Ishikawa (cell line): Measurements from ENCODE around the gene SMTNL2.

Experiments
- CEBPB ChIP-seq: IDR thresholded peaks from 2 replicates; pipeline ENCODE4 v1.6.1; 2012
- CREB1 ChIP-seq: IDR thresholded peaks from 2 replicates; pipeline ENCODE4 v1.6.1; 2012; ENCODE audit warnings: low read depth
- EGR1 ChIP-seq: IDR thresholded peaks from 2 replicates; pipeline ENCODE4 v1.6.1; 2012
- EP300 ChIP-seq: IDR thresholded peaks from 2 replicates; pipeline ENCODE4 v1.6.1; 2012; ENCODE audit warnings: borderline replicate concordance
- FOXM1 ChIP-seq: IDR thresholded peaks from 2 replicates; pipeline ENCODE4 v1.6.1; 2012; ENCODE audit warnings: low read depth, borderline replicate concordance
- NFIC ChIP-seq: IDR thresholded peaks from 2 replicates; pipeline ENCODE4 v1.6.1; 2012
- RAD21 ChIP-seq: IDR thresholded peaks from 2 replicates; pipeline ENCODE4 v1.6.1; 2012; ENCODE audit warnings: low read depth
- TAF1 ChIP-seq: IDR thresholded peaks from 2 replicates; pipeline ENCODE4 v1.6.1; 2012; ENCODE audit warnings: low read depth, mild to moderate bottlenecking
- TCF12 ChIP-seq: IDR thresholded peaks from 2 replicates; pipeline ENCODE4 v1.6.1; 2012; ENCODE audit warnings: low read depth
- TEAD4 ChIP-seq: IDR thresholded peaks from 2 replicates; pipeline ENCODE4 v1.6.1; 2012
- YY1 ChIP-seq: IDR thresholded peaks from 2 replicates; pipeline ENCODE4 v1.6.1; 2012; ENCODE audit warnings: low read depth
- ZBTB7A ChIP-seq: IDR thresholded peaks from 2 replicates; pipeline ENCODE4 v1.6.1; 2012; ENCODE audit warnings: low read depth
- TF ChIP-seq, protein P1 (sequence below): IDR thresholded peaks from 2 replicates; pipeline ENCODE4 v1.6.1; 2012; ENCODE audit warnings: low read depth, mild to moderate bottlenecking
- TF ChIP-seq, protein P2 (sequence below): IDR thresholded peaks from 2 replicates; pipeline ENCODE4 v1.6.1; 2012
- TF ChIP-seq, protein P3 (sequence below): IDR thresholded peaks from 2 replicates; pipeline ENCODE4 v1.6.1; 2012

SMTNL2 gene

DNA sequence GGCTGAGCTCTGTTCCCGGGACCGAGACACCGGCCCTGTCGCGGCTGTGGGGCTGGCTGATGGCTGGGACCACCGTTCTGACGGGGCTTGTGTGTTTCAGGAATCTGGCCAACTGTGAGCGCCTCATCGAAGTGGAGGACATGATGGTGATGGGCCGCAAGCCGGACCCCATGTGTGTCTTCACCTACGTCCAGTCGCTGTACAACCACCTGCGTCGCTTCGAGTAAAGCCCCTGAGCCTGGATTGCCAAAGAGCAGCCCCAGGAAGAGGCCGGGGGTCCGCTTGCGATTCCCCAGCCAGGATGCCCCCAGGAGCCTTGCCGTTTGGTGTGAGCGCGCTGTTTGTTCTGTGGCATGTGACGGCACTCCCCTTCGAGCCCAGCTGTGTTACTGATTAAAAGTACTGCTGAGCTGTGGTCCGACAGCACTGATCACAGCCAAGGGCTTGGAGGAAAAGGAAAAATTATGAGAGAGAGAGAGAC, 23.0 kb downstream of the SMTNL2 start:
- no peak for TF ChIP-seq TCF12
- TF ChIP-seq, protein P1, sequence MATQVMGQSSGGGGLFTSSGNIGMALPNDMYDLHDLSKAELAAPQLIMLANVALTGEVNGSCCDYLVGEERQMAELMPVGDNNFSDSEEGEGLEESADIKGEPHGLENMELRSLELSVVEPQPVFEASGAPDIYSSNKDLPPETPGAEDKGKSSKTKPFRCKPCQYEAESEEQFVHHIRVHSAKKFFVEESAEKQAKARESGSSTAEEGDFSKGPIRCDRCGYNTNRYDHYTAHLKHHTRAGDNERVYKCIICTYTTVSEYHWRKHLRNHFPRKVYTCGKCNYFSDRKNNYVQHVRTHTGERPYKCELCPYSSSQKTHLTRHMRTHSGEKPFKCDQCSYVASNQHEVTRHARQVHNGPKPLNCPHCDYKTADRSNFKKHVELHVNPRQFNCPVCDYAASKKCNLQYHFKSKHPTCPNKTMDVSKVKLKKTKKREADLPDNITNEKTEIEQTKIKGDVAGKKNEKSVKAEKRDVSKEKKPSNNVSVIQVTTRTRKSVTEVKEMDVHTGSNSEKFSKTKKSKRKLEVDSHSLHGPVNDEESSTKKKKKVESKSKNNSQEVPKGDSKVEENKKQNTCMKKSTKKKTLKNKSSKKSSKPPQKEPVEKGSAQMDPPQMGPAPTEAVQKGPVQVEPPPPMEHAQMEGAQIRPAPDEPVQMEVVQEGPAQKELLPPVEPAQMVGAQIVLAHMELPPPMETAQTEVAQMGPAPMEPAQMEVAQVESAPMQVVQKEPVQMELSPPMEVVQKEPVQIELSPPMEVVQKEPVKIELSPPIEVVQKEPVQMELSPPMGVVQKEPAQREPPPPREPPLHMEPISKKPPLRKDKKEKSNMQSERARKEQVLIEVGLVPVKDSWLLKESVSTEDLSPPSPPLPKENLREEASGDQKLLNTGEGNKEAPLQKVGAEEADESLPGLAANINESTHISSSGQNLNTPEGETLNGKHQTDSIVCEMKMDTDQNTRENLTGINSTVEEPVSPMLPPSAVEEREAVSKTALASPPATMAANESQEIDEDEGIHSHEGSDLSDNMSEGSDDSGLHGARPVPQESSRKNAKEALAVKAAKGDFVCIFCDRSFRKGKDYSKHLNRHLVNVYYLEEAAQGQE = no peak
- TF ChIP-seq, protein P2, sequence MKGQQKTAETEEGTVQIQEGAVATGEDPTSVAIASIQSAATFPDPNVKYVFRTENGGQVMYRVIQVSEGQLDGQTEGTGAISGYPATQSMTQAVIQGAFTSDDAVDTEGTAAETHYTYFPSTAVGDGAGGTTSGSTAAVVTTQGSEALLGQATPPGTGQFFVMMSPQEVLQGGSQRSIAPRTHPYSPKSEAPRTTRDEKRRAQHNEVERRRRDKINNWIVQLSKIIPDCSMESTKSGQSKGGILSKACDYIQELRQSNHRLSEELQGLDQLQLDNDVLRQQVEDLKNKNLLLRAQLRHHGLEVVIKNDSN = no peak
- TF ChIP-seq TAF1 = no peak
- no peak for TF ChIP-seq CEBPB
- no peak for TF ChIP-seq RAD21

DNA sequence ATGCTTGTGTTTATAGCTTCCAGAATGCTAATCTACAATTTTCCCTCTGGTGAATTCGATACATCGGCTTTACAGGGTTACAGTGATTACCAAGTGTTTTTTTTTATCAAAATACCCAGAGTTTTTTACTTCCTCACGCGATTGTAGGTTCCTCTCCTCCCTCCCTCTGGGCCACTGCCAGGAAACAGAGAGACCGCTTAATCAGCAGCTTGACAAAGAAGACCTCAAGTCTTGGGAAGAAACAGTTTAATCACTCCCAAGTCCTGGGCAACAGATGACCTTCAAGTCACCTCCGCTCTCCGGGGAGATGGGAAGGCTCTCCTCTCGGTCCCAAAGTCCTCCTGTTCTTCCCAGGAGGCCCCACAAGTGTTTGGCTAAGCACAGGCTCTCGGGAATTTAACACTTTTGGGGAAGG, 23.5 kb downstream of the SMTNL2 start:
- TF ChIP-seq NFIC (no peak), TEAD4 (no peak), FOXM1 (no peak), ZBTB7A (no peak), TAF1 (no peak), RAD21 (no peak), EGR1 (no peak), YY1 (no peak), EP300 (no peak), CREB1 (no peak), CEBPB (no peak)
- TF ChIP-seq, protein P1 = no peak
- TF ChIP-seq, protein P3, sequence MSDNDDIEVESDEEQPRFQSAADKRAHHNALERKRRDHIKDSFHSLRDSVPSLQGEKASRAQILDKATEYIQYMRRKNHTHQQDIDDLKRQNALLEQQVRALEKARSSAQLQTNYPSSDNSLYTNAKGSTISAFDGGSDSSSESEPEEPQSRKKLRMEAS = no peak
- TF ChIP-seq, protein P2 = no peak

DNA sequence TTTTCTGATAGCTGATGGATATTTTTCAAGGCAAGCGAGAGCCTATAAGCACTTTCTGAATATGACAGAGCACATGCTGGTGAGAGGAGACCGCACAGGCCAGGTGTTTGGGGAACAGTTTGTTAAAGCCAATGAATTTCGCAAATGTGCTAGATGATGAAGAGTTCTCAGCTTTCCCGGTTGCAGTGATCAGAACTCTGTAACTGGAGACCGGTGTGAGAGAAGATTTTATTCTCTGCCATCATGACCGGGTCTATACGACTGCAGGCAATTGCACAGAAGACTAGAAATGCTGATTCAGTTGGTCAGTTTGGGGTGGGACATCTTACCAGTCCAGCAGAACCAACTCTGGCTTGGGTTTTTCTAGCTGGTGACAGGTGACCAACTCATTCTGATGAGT, 25.4 kb downstream of the SMTNL2 start:
- TF ChIP-seq RAD21 (no peak), EP300 (no peak), EGR1 (no peak), TAF1 (no peak), ZBTB7A (no peak), TEAD4 (no peak), TCF12 (no peak), NFIC (no peak), YY1 (no peak), CREB1 (no peak), CEBPB (no peak), FOXM1 (no peak)
- TF ChIP-seq, protein P3 = no peak
- TF ChIP-seq, protein P1 = no peak
- TF ChIP-seq, protein P2 = no peak

DNA sequence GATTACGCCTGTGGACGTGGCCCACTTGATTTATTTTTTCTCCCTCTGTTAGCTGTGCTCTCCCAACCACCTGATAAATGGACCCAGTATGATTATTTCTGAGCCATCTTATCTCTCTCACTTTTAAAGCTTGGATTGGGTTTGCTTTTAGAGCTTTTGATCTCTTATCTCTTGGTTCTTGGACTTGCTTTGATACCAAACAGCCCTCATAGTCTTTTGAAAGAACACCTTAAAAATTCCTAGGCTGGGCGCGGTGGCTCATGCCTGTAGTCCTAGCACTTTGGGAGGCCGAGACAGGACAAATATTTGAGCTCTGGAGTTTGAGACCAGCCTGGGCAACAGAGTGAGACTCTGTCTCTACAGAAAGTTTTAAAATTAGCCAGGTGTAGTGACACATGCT, 25.8 kb downstream of the SMTNL2 start:
- TF ChIP-seq TCF12 (no peak), FOXM1 (no peak), YY1 (no peak), NFIC (no peak), CEBPB (no peak), CREB1 (no peak), RAD21 (no peak)
- TF ChIP-seq, protein P1 = no peak
